Forelimb muscle (tissue), 1 donor: ENCODE data around the gene UFD1. TPM values are rescaled to one million over a fixed set of nuclear protein-coding genes. Genes with fewer than 3 reads are reported as not detected.

Source experiments
- DNase-seq: peaks from one replicate; pipeline ENCODE4 v3.0.0-alpha.2; 2013; ENCODE audit warnings: low read depth
- polyA plus RNA-seq: library from polyadenylated mRNA; unstranded; fragments of 120-200 nt; gene quantifications from one replicate; pipeline ENCODE4 v1.2.1, GENCODE V29; 2013; ENCODE audit not compliant: insufficient read length

Gene UFD1
- polyA plus RNA-seq, 1 donor = 40.7 TPM

DNA sequence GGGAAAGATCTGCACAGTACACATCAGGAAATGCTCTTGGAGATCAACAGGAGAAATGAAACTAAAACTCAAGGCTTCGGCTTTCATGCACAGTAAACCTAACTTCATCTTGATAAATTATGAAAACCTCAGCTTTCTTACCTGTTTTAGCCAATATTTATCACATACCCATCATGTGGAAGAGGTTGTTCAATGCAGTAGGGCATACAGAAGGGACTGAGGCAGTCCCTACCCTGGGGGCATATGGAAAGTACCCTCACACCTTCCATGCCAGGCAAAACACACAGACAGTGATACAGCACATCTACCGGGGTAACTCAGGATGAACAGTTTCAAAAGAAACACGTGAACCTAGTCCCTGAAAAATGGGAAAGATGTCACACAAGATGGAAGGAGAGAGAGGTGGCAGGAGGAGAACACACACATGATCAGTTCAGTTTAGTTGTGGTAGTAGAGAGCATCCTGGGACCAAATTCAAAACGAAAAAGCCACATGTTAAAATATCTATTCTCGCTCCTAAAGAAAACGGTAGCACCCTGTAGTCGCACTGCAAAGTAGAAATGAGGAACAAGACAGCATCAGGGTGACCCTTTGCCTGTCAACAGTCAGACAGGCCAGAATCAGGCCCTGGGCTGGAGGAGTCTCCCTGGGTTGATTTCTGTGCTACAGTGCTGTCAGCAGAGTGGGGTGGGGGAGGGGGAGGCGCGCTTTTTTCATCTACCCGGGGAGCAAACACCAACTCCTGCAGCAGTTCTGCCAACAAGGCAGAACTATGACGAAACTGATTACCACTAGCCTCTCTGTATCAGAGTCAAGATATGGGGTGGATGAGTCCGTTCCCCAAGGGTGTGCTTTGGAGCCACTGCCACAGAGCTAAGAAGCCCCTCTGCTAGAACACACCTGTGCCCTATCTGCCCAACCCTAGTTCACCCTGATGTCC is 48.8 kb downstream of the UFD1 start:
- no peak for DNase-seq

DNA sequence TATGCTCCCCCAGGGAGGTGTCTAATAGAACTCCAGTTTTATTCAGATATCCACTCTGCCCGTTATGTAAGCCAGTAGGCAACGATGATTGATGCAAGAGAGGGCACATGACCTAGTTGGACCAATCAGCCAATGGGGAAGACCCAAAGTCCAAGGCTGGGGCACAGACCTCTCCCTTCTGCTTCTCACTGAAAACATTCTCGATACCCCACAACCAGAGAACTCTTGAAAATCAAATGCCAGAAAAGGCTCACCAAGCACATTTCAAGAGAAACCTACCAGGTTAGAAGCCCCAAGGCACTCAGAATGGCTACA is 54.9 kb downstream of the UFD1 start:
- no peak for DNase-seq

DNA sequence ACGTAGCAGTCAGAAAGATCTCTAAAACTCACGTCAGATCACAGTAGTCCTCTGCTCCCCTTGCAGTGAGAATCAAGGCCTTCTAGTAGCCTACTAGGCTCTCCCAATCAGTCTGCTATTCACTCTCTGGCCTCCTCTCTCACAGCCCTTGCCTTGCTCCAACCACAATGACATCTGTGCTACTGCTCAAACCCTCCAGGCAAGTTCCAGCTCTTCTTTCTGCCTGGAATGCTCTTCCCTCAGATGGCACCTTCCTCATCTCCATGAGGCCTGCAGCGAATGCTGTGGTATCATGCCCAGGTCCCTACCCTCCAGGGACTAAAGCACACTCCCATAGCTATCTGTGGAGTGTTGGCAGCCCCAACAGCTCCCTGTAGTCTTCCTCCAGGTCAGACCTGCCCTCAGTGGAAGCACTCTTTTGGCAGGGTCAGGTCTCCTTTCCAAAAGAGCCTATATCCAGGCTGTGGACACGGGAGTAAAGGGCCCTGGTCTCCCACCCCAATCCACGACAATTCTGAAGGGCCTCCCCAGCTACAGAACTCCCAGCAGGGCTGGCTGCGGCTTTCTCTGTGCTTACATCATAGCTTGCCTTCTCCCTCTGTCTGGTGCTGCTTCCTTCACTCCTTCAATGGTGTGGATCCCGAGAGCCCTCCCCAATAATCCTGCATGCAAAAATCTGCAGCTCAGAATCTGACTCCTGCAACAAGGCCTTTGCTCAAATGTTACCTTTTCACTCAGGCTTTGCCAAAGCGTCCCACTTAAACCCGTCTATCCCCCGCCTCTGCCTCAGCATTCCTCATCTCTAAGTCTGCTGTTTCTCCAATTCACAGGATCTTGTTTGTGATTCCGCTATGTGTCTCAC is 56.3 kb downstream of the UFD1 start:
- DNase-seq = no peak

DNA sequence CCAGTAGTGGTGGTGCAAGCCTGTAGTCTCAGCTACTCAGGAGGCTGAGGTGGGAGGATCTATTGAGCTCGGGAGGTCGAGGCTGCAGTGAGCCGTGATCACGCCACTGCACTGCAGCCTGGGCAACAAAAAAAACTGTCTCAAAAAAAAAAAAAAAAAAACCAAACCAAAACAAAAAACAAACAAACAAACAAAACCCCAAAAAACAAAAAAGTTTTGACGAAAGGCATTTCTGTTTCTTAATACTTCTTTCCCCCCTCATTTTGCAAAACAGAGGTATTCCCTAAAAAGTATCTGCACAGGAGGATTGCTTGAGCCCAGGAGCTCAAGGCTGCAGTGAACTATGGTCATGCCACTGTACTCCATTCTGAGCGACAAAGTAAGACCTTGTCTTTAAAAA is 58.7 kb downstream of the UFD1 start:
- no peak for DNase-seq

DNA sequence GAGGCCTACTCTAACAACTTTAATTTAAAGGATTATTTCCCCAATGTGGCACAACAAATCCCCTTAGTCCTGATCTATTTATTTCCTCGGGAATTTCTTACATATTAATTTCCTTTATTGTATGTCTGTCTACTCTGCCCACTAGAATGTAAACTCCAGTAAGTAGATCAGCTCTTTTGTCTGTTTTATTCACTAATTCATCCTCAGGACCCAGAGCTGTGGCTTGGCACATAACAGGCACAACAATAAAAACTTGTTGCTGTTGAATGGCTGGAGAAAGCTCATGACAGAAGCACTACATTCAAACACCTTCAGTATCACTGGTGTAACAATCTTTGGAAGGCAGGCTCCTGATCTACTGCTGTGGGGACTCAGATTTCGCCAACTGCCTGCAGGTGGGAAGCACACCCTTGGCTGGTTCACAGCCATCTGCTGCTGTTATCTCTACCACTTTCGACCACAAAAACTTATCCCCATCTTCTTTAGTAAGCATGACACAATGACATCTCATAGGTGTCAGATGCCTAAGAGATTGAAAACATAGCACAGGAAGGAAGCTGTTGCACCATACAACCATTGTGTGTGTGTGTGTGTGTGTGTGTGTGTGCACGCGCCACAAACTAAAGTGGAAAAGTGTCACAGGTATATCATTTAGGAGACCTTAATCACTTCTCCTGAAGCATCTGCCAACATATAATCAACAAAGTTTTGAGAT is 59.4 kb downstream of the UFD1 start:
- DNase-seq = no peak

DNA sequence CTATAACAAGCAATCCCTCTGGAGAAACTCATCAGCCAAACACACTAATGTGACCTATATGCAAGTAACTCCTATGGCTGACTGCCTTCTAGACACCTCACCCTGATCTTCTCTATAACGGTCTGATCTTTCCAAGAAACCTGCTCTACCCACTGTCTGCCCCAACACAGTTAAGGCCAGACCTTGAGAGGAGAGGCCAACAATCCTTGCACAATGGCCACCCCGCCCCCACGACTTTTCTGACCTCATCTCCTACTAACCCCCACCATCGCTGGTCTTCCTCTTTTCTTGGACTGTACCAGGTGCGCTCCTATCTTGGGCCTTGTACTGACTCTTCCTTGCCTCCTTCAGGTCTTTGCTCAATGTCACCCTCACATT is 59.9 kb downstream of the UFD1 start:
- no peak for DNase-seq

DNA sequence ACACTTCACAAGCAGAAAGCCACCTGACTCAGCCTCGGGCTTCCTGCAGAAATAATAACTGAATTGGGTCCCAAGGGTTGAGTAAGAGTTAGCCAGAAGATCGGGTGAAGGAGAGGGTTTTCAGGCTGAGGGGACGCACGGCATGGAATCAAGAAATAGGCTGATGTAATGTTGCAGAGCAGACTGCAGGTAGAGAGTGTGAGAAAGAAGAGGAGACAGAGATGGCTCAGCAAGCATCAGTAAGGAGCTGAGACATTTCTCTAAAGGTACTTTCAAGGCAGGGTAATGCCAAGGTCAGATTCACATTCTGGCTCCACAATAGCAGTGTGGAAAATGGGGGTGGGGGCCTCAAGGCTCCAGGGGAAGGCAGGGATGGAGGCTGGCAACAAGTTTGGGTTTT is 66.1 kb downstream of the UFD1 start:
- no peak for DNase-seq

DNA sequence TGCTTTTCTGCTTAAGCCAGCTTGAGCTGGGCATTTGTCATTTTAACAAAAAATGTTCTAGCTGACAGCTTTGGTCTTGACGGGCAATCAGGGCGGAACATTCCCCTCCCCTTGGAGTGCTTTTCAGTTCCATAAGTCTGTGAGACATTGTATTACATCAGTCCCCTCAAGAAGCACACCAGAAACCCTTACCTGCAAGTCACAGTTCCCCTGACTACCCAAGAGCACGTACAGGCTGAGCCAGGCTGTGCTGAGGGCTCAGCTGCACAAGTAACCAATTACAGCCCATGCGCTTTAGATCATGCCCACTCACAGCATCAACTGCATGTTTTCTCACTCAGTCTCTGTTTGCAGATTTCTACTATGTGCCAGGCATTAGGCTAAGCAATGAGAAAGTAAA is 66.5 kb downstream of the UFD1 start:
- DNase-seq = no peak

DNA sequence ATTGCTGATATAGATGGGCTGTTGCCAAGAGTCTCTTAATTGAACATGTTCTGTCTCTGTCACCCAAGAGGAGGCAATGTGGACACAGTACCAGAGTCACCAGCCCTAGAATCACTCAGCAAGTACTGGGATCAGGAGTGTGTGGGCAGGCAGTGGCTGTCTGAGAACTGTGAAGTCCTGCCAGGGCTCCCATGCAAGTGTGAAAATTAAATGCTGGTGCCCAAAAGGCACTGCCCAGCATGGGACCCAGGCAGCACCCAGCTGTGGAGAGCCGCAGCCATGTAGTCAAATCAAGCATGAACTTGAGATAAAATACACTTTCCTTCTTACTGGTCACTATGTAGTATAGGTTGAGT is 67.3 kb downstream of the UFD1 start:
- DNase-seq = no peak

DNA sequence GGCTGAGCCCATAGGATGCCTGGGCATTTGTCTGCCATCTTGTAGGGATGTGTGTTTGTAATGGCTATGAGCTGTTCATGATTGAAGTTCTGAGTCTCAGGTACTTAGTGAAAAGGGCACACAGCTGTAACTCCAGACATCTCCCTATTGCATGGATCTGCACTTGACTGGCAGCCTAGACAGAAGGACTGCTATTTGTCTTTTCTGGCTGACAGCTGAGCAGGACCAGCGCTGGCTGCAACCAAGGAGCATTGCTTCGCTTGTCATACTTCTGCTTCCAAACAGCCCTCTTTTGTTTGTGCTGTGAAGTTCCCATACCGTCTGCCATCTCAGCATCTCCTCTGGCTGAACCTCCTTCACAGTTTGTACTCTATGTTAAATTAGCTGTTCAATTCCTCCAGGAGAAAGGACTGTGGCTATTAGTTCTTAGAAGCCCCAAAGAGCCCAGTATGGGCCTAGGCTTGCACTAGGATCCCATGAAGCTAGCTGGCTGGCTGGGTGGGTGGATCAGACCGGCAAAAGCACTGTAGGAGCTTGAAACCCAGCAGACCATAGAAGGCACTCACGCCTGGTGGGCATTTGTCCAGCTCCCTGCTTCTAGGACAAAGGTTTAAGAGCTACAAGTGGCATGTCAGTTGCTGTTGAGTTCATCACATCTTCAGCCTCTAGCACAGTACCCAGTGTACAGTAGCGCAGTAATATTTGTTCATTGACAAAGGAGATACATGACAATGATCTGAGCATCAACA is 67.9 kb downstream of the UFD1 start:
- DNase-seq = no peak

DNA sequence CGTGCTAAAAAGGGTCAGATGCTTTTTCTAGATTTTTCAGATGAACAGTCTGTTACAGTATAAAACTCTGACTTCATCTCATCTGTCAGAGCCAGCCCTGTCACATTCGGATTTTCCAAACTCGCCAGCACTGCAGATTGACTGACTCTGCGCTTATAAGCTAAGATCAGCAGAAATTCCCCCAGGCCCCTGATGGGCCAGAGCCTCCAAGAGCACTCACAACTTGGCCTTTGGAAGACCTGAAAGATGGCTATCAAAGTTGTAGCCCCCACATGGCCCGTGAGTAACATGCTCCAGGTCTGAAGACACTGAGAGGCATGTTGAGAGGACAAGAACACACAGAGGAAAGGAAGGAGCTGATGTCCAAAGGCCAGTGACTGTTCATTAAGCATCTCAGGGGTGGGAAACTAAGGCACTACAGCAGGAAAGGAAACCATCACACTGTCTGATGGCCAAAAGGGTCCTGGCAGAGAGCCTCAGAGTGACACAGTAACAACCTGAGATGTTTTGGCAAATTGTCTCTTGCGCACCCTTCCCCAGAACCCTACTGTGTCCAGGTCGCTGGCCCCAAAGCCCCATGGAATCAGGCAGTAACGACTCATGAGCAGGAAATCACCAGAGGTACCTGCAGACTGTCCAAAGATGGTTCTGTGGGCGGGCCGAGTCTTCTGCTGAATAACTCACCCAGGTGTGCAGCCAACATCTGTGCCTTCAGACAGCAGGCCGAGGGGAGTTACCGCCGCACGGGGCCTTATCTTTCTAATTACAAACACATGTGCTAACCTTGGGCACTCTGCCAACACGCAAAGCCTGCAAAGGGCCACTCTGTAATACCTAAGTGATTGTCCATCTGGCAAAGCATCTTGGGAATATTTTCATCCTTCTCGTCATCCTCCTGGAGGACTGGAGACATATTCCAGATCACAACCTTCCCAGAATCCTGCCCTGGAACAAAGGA is 71.1 kb downstream of the UFD1 start:
- no peak for DNase-seq

DNA sequence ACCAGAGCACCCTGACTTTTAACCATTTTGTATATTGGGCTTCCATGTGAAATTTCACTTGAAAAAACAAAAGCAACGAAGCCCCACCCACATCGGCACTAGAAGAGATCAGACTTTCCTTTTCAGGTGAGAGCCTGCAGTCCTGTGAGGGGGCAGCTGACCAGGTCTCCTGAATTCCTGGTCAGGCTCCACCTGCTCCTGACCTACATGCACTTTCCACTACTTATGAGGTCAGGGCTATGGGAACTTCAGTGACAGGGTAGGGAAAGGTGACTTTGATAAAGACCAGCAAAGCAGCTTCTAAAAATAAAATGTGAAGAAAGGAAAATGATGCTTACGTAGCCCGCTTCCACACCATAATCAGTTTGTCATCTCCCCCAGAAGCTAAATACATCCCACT is 72.1 kb downstream of the UFD1 start:
- DNase-seq = no peak

DNA sequence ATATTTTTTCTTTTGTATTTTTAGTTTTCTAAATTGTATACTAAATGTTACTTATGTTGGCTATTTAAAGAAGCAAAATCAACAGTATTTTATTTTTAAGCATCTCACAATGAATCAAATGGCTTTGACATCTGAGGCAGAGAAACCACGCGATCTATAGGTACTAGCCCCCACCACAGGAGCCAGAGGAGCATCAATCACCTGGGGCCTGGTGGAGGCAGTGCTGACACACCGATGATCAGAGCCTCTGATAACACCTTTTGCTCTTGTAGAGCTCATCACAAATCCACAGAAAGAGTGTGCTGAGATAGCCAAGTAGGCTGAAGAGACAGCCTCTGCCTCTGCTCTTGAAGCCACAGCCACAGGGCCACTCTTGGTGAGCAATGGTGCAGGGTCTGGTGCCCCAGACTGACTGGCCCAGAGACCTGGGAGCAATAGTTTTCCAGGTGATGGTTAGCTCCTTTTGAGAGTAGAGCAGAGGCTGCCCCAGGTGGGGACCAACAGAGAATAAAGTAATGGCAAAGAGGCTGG is 72.6 kb downstream of the UFD1 start:
- DNase-seq = no peak

DNA sequence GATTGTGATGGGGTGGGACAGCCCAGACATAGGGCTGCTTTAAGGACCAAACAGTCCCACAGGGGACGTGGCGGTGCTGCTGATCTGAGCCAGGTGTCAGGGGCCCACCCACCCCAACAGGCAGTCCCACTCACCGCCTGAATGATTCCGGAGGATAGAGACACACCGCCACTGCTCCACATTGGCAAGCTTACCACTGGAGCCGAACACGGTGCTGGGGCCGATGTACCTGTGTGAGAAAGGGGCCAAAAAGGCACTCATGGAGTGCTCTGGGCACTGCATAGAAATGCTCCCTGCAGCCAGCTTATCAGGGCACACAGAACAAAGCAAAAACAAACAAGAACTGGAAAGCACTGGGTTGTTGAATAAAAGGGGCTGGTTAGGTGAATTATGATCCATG is 73.3 kb downstream of the UFD1 start:
- DNase-seq = no peak

DNA sequence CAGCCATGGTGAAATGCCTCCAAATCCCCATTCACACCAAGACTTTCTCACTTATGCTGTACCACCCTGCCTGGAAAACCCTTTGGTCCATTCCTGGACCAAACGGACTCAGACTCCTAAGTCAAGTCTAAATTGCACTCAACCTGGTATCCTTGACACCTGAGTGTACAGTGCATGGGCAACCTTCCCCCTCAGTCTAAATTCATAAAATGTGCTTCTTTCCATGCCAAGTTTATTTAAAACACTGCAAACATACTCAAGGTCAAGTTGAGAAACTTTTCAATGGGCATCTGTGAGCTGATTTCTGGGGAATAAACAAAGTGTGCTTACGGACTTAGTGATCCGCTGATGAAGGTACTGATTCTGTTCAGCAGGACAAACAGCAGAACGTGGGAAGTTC is 73.9 kb downstream of the UFD1 start:
- no peak for DNase-seq

DNA sequence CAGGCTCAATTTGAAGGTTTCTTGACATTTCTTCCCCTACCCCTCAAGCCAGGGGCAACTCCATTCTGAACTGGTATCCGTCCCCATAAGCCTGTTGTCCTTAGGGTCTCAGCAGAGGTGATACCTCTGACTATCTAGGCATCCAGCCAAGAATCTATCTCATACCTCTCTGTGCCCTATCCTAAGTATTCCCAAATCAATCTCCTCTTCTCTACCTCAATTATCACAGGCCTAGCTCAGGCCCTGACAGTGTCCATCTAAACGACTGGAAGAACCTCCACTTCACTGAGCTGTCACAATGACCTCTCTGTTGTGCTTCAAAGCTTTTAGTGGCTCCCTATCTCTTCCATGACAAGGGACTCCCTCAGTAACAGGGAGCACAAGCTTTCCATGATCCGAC is 74.3 kb downstream of the UFD1 start:
- DNase-seq = no peak

DNA sequence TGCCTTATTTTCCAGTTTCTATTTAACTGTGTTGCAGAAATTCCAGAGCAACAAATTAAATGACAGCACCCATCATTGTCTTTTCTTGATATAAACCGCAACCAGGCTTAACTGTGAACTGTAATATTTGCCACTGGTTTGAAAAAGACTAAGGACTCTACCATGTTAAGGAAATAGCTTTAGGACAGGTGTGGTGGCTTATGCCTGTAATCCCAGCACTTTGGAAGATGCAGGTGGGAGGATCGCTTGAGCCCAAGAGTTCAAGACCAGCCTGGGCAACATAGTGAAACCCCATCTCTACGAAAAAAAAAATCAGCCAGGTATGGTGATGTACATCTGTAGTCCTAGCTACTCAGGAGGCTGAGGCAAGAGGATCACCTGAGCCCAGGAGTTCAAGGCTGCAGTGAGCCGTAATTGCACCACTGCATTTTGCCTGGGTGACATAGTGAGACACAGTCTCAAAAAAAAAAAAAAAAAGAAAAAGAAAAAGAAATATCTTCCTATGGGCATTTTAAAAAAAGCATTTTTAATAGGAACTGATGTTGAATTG is 76.3 kb downstream of the UFD1 start:
- DNase-seq = no peak

DNA sequence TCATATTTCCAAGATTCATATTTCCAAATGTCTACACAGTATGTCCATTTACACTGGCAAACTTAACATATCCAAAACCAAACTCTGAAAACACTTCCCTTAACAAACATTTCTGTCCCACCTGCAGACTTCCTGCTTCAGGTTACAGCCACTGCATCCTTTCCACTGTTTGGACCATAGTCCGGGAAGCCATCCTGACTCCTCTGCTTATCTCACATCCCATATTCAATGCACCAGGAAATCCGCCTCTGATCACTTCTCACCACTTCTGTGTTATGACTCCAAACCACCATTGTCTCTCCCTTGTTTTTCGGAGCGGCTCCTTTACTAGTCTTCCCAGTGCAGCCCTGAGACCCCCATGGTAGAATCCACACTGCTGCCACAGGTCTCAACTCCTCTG is 77.5 kb downstream of the UFD1 start:
- no peak for DNase-seq

DNA sequence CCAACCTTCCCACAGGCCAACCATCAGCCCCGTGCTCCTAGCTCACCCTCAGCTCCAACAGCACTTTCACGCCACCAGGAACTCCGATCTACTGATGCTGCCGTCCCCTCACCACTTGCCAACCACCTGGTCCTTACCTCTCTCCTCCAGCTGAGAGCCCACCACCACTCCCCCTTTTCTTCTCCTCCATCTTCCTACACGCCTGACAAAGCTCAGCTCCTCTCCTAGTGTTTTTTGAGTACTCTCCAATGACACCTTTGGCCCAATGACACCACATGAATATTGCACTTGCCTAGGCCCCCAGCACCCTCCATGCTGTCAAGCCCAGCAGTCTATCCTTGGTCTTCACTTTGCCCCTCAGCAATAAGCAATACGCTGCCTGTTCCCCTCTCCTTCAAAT is 78.1 kb downstream of the UFD1 start:
- DNase-seq = no peak
